Suprapubic skin (tissue), 4 donors: ENCODE results near the gene NUFIP1. TPM values are rescaled to one million over a fixed set of nuclear protein-coding genes. Genes with fewer than 3 reads are reported as not detected.

ENCODE experiments used
- DNase-seq, 2 donors: peaks; one replicate each; pipeline ENCODE4 v3.0.0-alpha.2; 2019; ENCODE audit warnings: low spot score in 2 of 2
- H3K27ac ChIP-seq: fragments of 200-600 bp; sonication (generic); one replicate; pipeline ENCODE4 v1.5.1; 2019
- H3K27me3 ChIP-seq: fragments of 200-600 bp; sonication (generic); one replicate; pipeline ENCODE4 v1.5.1; 2019
- H3K36me3 ChIP-seq: fragments of 200-600 bp; sonication (generic); one replicate; pipeline ENCODE4 v1.5.1; 2019
- H3K4me1 ChIP-seq: fragments of 200-600 bp; sonication (generic); one replicate; pipeline ENCODE4 v1.5.1; 2019
- H3K4me3 ChIP-seq: fragments of 200-600 bp; sonication (generic); one replicate; pipeline ENCODE4 v1.5.1; 2019; ENCODE audit warnings: mild to moderate bottlenecking
- H3K9me3 ChIP-seq: fragments of 200-600 bp; sonication (generic); one replicate; pipeline ENCODE4 v1.5.1; 2019
- CTCF ChIP-seq, 2 donors: fragments of 200-600 bp in 1 of 2; fragments of 450-650 bp in 1 of 2; sonication (generic) in 1 of 2; IDR thresholded peaks; one replicate each; pipeline ENCODE4 v1.5.1; 2016 to 2019; ENCODE audit warnings: antibody characterized with exemption in 2 of 2, mild to moderate bottlenecking in 1 of 2, moderate library complexity in 1 of 2
- EP300 ChIP-seq: sonication (generic); formaldehyde crosslinking; IDR thresholded peaks from one replicate; pipeline ENCODE4 v1.6.1; 2017; ENCODE audit warnings: antibody characterized with exemption
- POLR2A ChIP-seq, 2 donors: fragments of 450-650 bp; IDR thresholded peaks; one replicate each; pipeline ENCODE4 v1.6.1; 2017; ENCODE audit warnings: antibody characterized with exemption in 2 of 2, mild to moderate bottlenecking in 2 of 2, moderate library complexity in 2 of 2
- POLR2AphosphoS5 ChIP-seq, 3 donors: sonication (generic); formaldehyde crosslinking; IDR thresholded peaks; one replicate each; pipeline ENCODE4 v1.6.1; 2017; ENCODE audit warnings: antibody characterized with exemption in 3 of 3
- WGBS: methylation state at CpG from one replicate; pipeline ENCODE4 v1.1.5; 2018; 5-methylcytosine and 5-hydroxymethylcytosine counted together
- total RNA-seq, 4 donors: library from RNA; depleted of rRNA; stranded (reverse); fragments of >200 nt; gene quantifications; one replicate each; pipeline ENCODE4 v1.1.0, GENCODE V29; 2016

The NUFIP1 gene
- total RNA-seq, 4 donors from 2014 or later = 3.2 to 5.0 (median 4.2) TPM

- no peaks in the 10 kb centered on the region for H3K27me3 ChIP-seq
- no peaks in the 10 kb centered on the region for H3K9me3 ChIP-seq
- DNase-seq = peak; percentile 94 to 95
- peak overlapping the region; percentile 49 for H3K4me3 ChIP-seq
- peak overlapping the region; percentile 96 for H3K27ac ChIP-seq
- peaks cover 39% of the 10 kb centered on the region for H3K4me1 ChIP-seq
- H3K36me3 ChIP-seq = no peaks in the 10 kb centered on the region
- TF ChIP-seq CTCF (IDR thresholded peaks at IDR 0.05) (peak; percentile 78 to 79), POLR2AphosphoS5 (IDR thresholded peaks at IDR 0.05) (peak in 2 of 3 donors; percentile 8 to 63), EP300 (no peak), POLR2A (IDR thresholded peaks at IDR 0.05) (peak in 1 of 2 donors; percentile 48)
- WGBS = 11% methylated on average over 21 of the region's 26 CpGs
Measured at GRCh38 chr13:44918326-44919103, 70.8 kb downstream of the NUFIP1 start.

- under 1% methylated on average over 41 of the region's 41 CpGs for WGBS
- TF ChIP-seq EP300 = no peak
- peak; percentile 47 to 73 for TF ChIP-seq CTCF (IDR thresholded peaks at IDR 0.05)
- peak; percentile 49 to 94 (median 87) for TF ChIP-seq POLR2AphosphoS5 (IDR thresholded peaks at IDR 0.05)
- TF ChIP-seq POLR2A (IDR thresholded peaks at IDR 0.05) = no peak
- H3K4me1 ChIP-seq = peaks cover 34% of the 10 kb centered on the region
Measured at GRCh38 chr13:44917589-44918325, 71.5 kb downstream of the NUFIP1 start.

GRCh38 chr13:44912278-44913016, 76.8 kb downstream of the NUFIP1 start:
- Histone ChIP-seq H3K36me3 (no peaks in the 10 kb centered on the region), H3K4me3 (no peak overlapping the region), H3K4me1 (peaks cover 4% of the 10 kb centered on the region), H3K9me3 (no peaks in the 10 kb centered on the region), H3K27ac (no peak overlapping the region), H3K27me3 (no peaks in the 10 kb centered on the region)
- TF ChIP-seq POLR2AphosphoS5 (IDR thresholded peaks at IDR 0.05) = no peak
- TF ChIP-seq CTCF (IDR thresholded peaks at IDR 0.05) = no peak
- TF ChIP-seq POLR2A (IDR thresholded peaks at IDR 0.05) = no peak
- no peak for TF ChIP-seq EP300
- WGBS = 78% methylated on average over 3 of the region's 3 CpGs
- DNase-seq = no peak

More at GRCh38 chr13:44917589-44918325, 71.5 kb downstream of the NUFIP1 start:
- H3K4me3 ChIP-seq = peak overlapping the region; percentile 49
- no peaks in the 10 kb centered on the region for H3K9me3 ChIP-seq
- DNase-seq = peak; percentile 97 to 98
- H3K36me3 ChIP-seq = no peaks in the 10 kb centered on the region
- H3K27me3 ChIP-seq = no peaks in the 10 kb centered on the region
- peak overlapping the region; percentile 96 for H3K27ac ChIP-seq

GRCh38 chr13:44908712-44909111, 80.6 kb downstream of the NUFIP1 start:
- H3K9me3 ChIP-seq = no peaks in the 10 kb centered on the region
- H3K27ac ChIP-seq = no peak overlapping the region
- H3K27me3 ChIP-seq = no peaks in the 10 kb centered on the region
- no peak overlapping the region for H3K4me3 ChIP-seq
- no peak for TF ChIP-seq EP300
- no peak for TF ChIP-seq POLR2A (IDR thresholded peaks at IDR 0.05)
- no peak for TF ChIP-seq CTCF (IDR thresholded peaks at IDR 0.05)
- no peak for TF ChIP-seq POLR2AphosphoS5 (IDR thresholded peaks at IDR 0.05)
- no peaks in the 10 kb centered on the region for H3K36me3 ChIP-seq
- peaks cover 24% of the 10 kb centered on the region for H3K4me1 ChIP-seq
- 89% methylated on average over 5 of the region's 5 CpGs for WGBS
- DNase-seq = no peak
